Measurements from ENCODE around the gene KRTDAP.

KRTDAP gene

GRCh38 chr19:35449359-35450043, 40.8 kb downstream of the KRTDAP start:
- DNase-seq, result no peak

- no peak for DNase-seq
Measured at GRCh38 chr19:35447606-35448469, 42.4 kb downstream of the KRTDAP start, which contains the start of gene FFAR2. Gene FFAR2, plus strand, starts transcription at chr19:35448257. Its CDS starts 1,458 bp downstream, at chr19:35449715.

GRCh38 chr19:35445826-35446593, 44.3 kb downstream of the KRTDAP start:
- no peak for DNase-seq

- no peak for DNase-seq
Measured at GRCh38 chr19:35444735-35445134, 45.5 kb downstream of the KRTDAP start.

GRCh38 chr19:35442091-35442490, 48.2 kb downstream of the KRTDAP start:
- no peak for DNase-seq

- no peak for DNase-seq
Measured at GRCh38 chr19:35439921-35440320, 50.3 kb downstream of the KRTDAP start.

GRCh38 chr19:35438527-35438926, 51.7 kb downstream of the KRTDAP start:
- DNase-seq, result no peak

GRCh38 chr19:35438096-35438495, 52.2 kb downstream of the KRTDAP start:
- DNase-seq, result no peak

- DNase-seq, result no peak
Measured at GRCh38 chr19:35437406-35437951, 52.8 kb downstream of the KRTDAP start.
